ENCODE data around the gene OSBP2. TPM values are rescaled to one million over a fixed set of nuclear protein-coding genes. Genes with fewer than 3 reads are reported as not detected.

Gene OSBP2
- total RNA-seq, 3 donors from 2014 or later = 0.96 to 4.6 (median 4.4) TPM

DNA sequence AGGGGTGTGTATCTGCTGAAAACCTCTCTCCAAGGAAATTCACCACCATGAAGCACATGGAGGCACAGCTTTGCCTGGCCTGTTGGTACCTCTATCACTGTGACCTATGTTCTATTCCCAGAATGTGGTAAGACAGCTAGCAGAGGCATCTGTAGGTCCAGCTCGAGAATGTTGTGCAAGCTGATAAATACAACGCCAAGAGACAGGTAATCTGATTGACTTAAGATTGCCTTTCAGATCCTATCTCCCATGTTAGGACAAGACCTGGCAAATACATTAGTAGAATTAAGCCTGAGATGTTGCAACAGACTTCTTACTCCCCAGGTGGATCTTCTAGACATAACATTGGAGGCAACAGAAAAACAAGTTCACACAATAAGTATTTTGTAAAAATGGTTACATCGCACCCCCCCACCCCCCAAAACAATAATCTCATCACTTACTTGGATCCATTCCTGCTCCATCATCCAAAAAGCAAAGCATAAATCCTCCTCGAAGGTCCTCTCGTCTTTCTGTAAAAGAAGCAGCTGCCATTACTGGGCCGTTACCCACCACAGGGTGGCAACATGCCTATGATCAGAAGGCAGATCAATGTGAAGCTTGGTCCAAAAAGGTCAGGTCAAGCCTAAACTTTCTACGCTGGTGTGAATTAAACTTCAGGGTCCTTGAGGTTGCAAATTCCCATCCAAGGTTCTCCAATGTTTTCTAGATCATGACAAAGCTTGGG lies 255.4 kb downstream of the OSBP2 start:
- no peaks in the 10 kb centered on the region for H3K36me3 ChIP-seq
- H3K27me3 ChIP-seq = no peaks in the 10 kb centered on the region
- H3K4me3 ChIP-seq = no peak overlapping the region
- no peak for DNase-seq (ENCODE audit: low spot score in 2 of 2)
- TF ChIP-seq POLR2A (IDR thresholded peaks at IDR 0.05) = no peak
- H3K27ac ChIP-seq = peak overlapping the region in 1 of 2 donors; percentile 28
- peaks cover 0 to 4% of the 10 kb centered on the region in 2 donors for H3K4me1 ChIP-seq
- H3K9me3 ChIP-seq = no peaks in the 10 kb centered on the region
- intact Hi-C loops (cut with DNase I; ENCODE audit: low total_unique reads) = no loop called here

DNA sequence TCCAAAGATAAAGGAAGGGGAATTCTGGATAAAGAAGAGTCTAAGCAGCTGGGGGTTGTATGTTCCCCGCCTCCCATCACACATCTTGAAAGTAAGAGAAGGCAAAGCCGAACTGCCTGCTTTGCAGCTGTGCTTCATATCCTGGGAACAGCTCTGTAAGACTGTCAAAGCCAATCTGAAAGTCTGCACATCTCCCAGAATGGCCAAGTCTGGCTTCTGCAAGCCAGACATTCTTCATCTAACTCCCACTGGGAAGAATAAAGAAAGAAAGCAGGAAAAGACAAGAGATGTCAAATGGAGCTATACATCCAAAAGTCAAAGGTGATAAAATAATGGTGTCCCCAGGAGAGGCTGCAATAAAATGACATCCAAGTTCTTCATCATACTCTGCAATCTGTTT lies 258.5 kb downstream of the OSBP2 start:
- no peaks in the 10 kb centered on the region for H3K9me3 ChIP-seq
- DNase-seq (ENCODE audit: low spot score in 2 of 2) = no peak
- H3K36me3 ChIP-seq = no peaks in the 10 kb centered on the region
- H3K4me1 ChIP-seq = no peaks in the 10 kb centered on the region
- no peaks in the 10 kb centered on the region for H3K27me3 ChIP-seq
- intact Hi-C loops (cut with DNase I; ENCODE audit: low total_unique reads) = no loop called here
- TF ChIP-seq, protein P1, sequence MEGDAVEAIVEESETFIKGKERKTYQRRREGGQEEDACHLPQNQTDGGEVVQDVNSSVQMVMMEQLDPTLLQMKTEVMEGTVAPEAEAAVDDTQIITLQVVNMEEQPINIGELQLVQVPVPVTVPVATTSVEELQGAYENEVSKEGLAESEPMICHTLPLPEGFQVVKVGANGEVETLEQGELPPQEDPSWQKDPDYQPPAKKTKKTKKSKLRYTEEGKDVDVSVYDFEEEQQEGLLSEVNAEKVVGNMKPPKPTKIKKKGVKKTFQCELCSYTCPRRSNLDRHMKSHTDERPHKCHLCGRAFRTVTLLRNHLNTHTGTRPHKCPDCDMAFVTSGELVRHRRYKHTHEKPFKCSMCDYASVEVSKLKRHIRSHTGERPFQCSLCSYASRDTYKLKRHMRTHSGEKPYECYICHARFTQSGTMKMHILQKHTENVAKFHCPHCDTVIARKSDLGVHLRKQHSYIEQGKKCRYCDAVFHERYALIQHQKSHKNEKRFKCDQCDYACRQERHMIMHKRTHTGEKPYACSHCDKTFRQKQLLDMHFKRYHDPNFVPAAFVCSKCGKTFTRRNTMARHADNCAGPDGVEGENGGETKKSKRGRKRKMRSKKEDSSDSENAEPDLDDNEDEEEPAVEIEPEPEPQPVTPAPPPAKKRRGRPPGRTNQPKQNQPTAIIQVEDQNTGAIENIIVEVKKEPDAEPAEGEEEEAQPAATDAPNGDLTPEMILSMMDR (IDR thresholded peaks at IDR 0.05) = no peak
- TF ChIP-seq POLR2AphosphoS5 (IDR thresholded peaks at IDR 0.05) = no peak
- no peak for TF ChIP-seq POLR2A (IDR thresholded peaks at IDR 0.05)
- no peak overlapping the region for H3K4me3 ChIP-seq
- H3K27ac ChIP-seq = no peak overlapping the region

DNA sequence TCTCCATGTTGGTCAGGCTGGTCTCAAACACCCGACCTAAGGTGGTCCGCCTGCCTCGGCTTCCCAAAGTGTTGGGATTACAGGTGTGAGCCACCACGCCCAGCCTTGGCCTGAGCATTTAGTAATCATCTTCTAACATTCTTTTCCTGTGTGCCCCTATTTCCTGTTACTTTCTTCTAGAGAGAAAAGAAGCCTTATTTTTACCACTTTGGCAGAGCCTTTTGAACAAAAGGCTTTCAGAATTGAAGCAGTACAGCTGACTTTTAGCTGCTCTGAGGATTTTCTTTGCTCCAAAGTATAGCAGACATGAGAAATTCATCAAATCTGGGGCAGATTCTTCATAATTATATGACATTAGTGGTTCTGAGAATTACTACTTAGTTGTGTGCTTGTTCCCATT lies 260.5 kb downstream of the OSBP2 start:
- intact Hi-C loops (cut with DNase I; ENCODE audit: low total_unique reads) = no loop called here
- Histone ChIP-seq H3K36me3 (no peaks in the 10 kb centered on the region), H3K4me3 (no peak overlapping the region), H3K9me3 (no peaks in the 10 kb centered on the region), H3K4me1 (no peaks in the 10 kb centered on the region), H3K27ac (no peak overlapping the region), H3K27me3 (no peaks in the 10 kb centered on the region)
- no peak for DNase-seq (ENCODE audit: low spot score in 2 of 2)
- TF ChIP-seq POLR2AphosphoS5 (IDR thresholded peaks at IDR 0.05) (no peak), POLR2A (IDR thresholded peaks at IDR 0.05) (no peak)
- TF ChIP-seq, protein P1 (IDR thresholded peaks at IDR 0.05) = no peak

Other genes with a start within 250 kb of the OSBP2 start
- not detected for gene SEC14L3, start 222.9 kb upstream of the OSBP2 start, total RNA-seq
- gene SEC14L4, start 189.2 kb upstream of the OSBP2 start, total RNA-seq = under 1 TPM in 1 of 3 donors, not detected in 2; 0.29 TPM
- gene SEC14L6, start 148.1 kb upstream of the OSBP2 start, total RNA-seq = under 1 TPM in 2 of 3 donors, not detected in 1; 0.33 to 0.73 TPM
- gene GAL3ST1, start 120.2 kb upstream of the OSBP2 start, total RNA-seq = 1 to 10 TPM; 1.3 to 2.6 (median 1.3) TPM
- 10 to 100 TPM; 45.3 to 65.1 (median 56.4) TPM for gene PES1, start 103.0 kb upstream of the OSBP2 start, total RNA-seq
- 10 to 100 TPM; 32.4 to 69.8 (median 36.7) TPM for gene TCN2, start 87.7 kb upstream of the OSBP2 start, total RNA-seq
- 1 to 10 TPM; 3.4 to 8.5 (median 4.8) TPM for gene SLC35E4, start 59.1 kb upstream of the OSBP2 start, total RNA-seq
- 10 to 100 TPM in 1 of 3 donors, 1 to 10 TPM in 2; 5.9 to 12.0 (median 8.0) TPM for gene DUSP18, start 27.0 kb upstream of the OSBP2 start, total RNA-seq

Measured in breast epithelium (tissue), 4 donors.